Small intestine (tissue), 7 donors: ENCODE measurements around the gene GRAMD1B. TPM values are rescaled to one million over a fixed set of nuclear protein-coding genes. Genes with fewer than 3 reads are reported as not detected.

Experiments used
- DNase-seq, 2 donors: peaks; one replicate each; pipeline versions ENCODE4 v3.0.0 to v3.0.0-alpha.2; 2013
- FAIRE-seq: peaks from 2 replicates; lab custom pipeline; 2012; peaks lifted over from hg19 to GRCh38; lab: Jason Lieb, UNC
- H3K27ac ChIP-seq, 3 donors: one replicate each; pipeline ENCODE4 v1.5.1; 2013; ENCODE audit warnings: low read length in 2 of 3, mild to moderate bottlenecking in 2 of 3, control low read depth in 1 of 3, inconsistent platforms in 1 of 3, low read depth in 1 of 3, moderate library complexity in 1 of 3
- H3K27me3 ChIP-seq, 3 donors: one replicate each; pipeline ENCODE4 v1.6.1; 2013; ENCODE audit warnings: low read length in 3 of 3, inconsistent platforms in 1 of 3; ENCODE audit not compliant: control insufficient read depth in 3 of 3, insufficient read depth in 3 of 3
- H3K36me3 ChIP-seq, 3 donors: one replicate each; pipeline ENCODE4 v1.6.1; 2013; ENCODE audit warnings: low read length in 3 of 3, inconsistent platforms in 1 of 3, low read depth in 1 of 3, mild to moderate bottlenecking in 1 of 3, moderate library complexity in 1 of 3; ENCODE audit not compliant: control insufficient read depth in 3 of 3, insufficient read depth in 2 of 3
- H3K4me1 ChIP-seq, 3 donors: one replicate each; pipeline ENCODE4 v1.6.1; 2013; ENCODE audit warnings: low read length in 2 of 3, inconsistent platforms in 1 of 3, low read depth in 1 of 3, mild to moderate bottlenecking in 1 of 3, moderate library complexity in 1 of 3; ENCODE audit not compliant: control insufficient read depth in 3 of 3, insufficient read depth in 2 of 3
- H3K4me3 ChIP-seq, 3 donors: one replicate each; pipeline ENCODE4 v1.5.1; 2013; ENCODE audit warnings: low read length in 3 of 3, control low read depth in 1 of 3, inconsistent platforms in 1 of 3, low read depth in 1 of 3, mild to moderate bottlenecking in 1 of 3, moderate library complexity in 1 of 3
- H3K9me3 ChIP-seq, 2 donors: one replicate each; pipeline ENCODE4 v1.6.1; 2013; ENCODE audit warnings: low read depth in 1 of 2, low read length in 1 of 2; ENCODE audit not compliant: control insufficient read depth in 2 of 2, insufficient read depth in 1 of 2
- WGBS, 3 donors: extraction: QIAGEN DNeasy Blood & Tissue Kit; methylation state at CpG; one replicate each; pipeline ENCODE4 v1.1.7; 2013; 5-methylcytosine and 5-hydroxymethylcytosine counted together
- polyA plus RNA-seq, 4 donors: library from polyadenylated mRNA; stranded (reverse) in 3 of 4; unstranded in 1 of 4; fragments of 200-250 nt in 3 of 4; fragments of 120-200 nt in 1 of 4; gene quantifications; one replicate each; pipeline versions ENCODE4 v1.2.1 to v1.2.3, GENCODE V29; 2013
- donor health status: healthy with polysubstance abuse.
- donor health status: control.
- donor health status: control.
- donor health status: Bipolar disorder and iron deficiency.
- donor health status: healthy.

The GRAMD1B gene
- polyA plus RNA-seq, 4 donors = 37.8 to 75.6 (median 57.7) TPM

GRCh38 chr11:123536690-123537437 is 106.8 kb downstream of the GRAMD1B start:
- Histone ChIP-seq H3K27ac (no peak overlapping the region), H3K4me1 (no peaks in the 10 kb centered on the region), H3K36me3 (peaks cover 0 to 10% (median 0%) of the 10 kb centered on the region in 3 donors), H3K27me3 (no peaks in the 10 kb centered on the region), H3K4me3 (no peak overlapping the region), H3K9me3 (no peaks in the 10 kb centered on the region)
- FAIRE-seq (no peak), DNase-seq (no peak)
- WGBS, 3 donors = 75 to 83% (median 81%) methylated on average over 2 of the region's 2 CpGs

- H3K27ac ChIP-seq = no peak overlapping the region
- DNase-seq (no peak), FAIRE-seq (no peak)
- peaks cover 0 to 8% (median 0%) of the 10 kb centered on the region in 3 donors for H3K36me3 ChIP-seq
- H3K27me3 ChIP-seq = no peaks in the 10 kb centered on the region
- no peak overlapping the region for H3K4me3 ChIP-seq
- peaks cover 0 to 2% of the 10 kb centered on the region in 2 donors for H3K9me3 ChIP-seq
- 85 to 92% (median 89%) methylated on average over 4 of the region's 4 CpGs for WGBS, 3 donors
- H3K4me1 ChIP-seq = no peaks in the 10 kb centered on the region
Measured at GRCh38 chr11:123537726-123538125, 107.7 kb downstream of the GRAMD1B start.

GRCh38 chr11:123543797-123544196 is 113.7 kb downstream of the GRAMD1B start:
- H3K36me3 ChIP-seq = peaks cover 0 to 10% (median 0%) of the 10 kb centered on the region in 3 donors
- H3K27me3 ChIP-seq = no peaks in the 10 kb centered on the region
- no peak overlapping the region for H3K4me3 ChIP-seq
- H3K9me3 ChIP-seq = peaks cover 0 to 2% of the 10 kb centered on the region in 2 donors
- H3K27ac ChIP-seq = no peak overlapping the region
- DNase-seq (no peak), FAIRE-seq (no peak)
- WGBS, 3 donors = 55 to 67% (median 67%) methylated on average over 4 of the region's 4 CpGs
- no peaks in the 10 kb centered on the region for H3K4me1 ChIP-seq

- H3K4me3 ChIP-seq = no peak overlapping the region
- peaks cover 0 to 2% of the 10 kb centered on the region in 2 donors for H3K9me3 ChIP-seq
- no peaks in the 10 kb centered on the region for H3K4me1 ChIP-seq
- no peaks in the 10 kb centered on the region for H3K27me3 ChIP-seq
- FAIRE-seq (no peak), DNase-seq (peak in 1 of 2 donors; percentile 25)
- WGBS, 3 donors = 49 to 60% (median 51%) methylated on average over 16 of the region's 16 CpGs
- no peak overlapping the region for H3K27ac ChIP-seq
- H3K36me3 ChIP-seq = peaks cover 0 to 10% (median 0%) of the 10 kb centered on the region in 3 donors
Measured at GRCh38 chr11:123544631-123545375, 114.7 kb downstream of the GRAMD1B start.

- Histone ChIP-seq H3K36me3 (peaks cover 0 to 10% (median 0%) of the 10 kb centered on the region in 3 donors), H3K9me3 (peaks cover 0 to 2% of the 10 kb centered on the region in 2 donors), H3K4me3 (no peak overlapping the region), H3K27me3 (no peaks in the 10 kb centered on the region), H3K4me1 (no peaks in the 10 kb centered on the region), H3K27ac (no peak overlapping the region)
- FAIRE-seq (no peak), DNase-seq (no peak)
- 81 to 89% (median 84%) methylated on average over 4 of the region's 4 CpGs for WGBS, 3 donors
Measured at GRCh38 chr11:123545726-123546270, 115.7 kb downstream of the GRAMD1B start.

GRCh38 chr11:123546515-123546914 is 116.4 kb downstream of the GRAMD1B start:
- 78 to 89% (median 83%) methylated on average over 2 of the region's 2 CpGs for WGBS, 3 donors
- Histone ChIP-seq H3K4me1 (no peaks in the 10 kb centered on the region), H3K27ac (no peak overlapping the region), H3K4me3 (no peak overlapping the region), H3K36me3 (peaks cover 0 to 9% (median 0%) of the 10 kb centered on the region in 3 donors), H3K9me3 (peaks cover 0 to 2% of the 10 kb centered on the region in 2 donors), H3K27me3 (no peaks in the 10 kb centered on the region)
- DNase-seq (no peak), FAIRE-seq (no peak)

GRCh38 chr11:123547180-123547579 is 117.1 kb downstream of the GRAMD1B start:
- no peak for FAIRE-seq
- peaks cover 0 to 7% (median 0%) of the 10 kb centered on the region in 3 donors for H3K36me3 ChIP-seq
- no peak overlapping the region for H3K4me3 ChIP-seq
- peaks cover 0 to under 1% of the 10 kb centered on the region in 2 donors for H3K9me3 ChIP-seq
- no peaks in the 10 kb centered on the region for H3K27me3 ChIP-seq
- no peak overlapping the region for H3K27ac ChIP-seq
- no peaks in the 10 kb centered on the region for H3K4me1 ChIP-seq
- no peak for DNase-seq

- 84 to 97% (median 91%) methylated on average over 4 of the region's 4 CpGs for WGBS, 3 donors
- H3K9me3 ChIP-seq = no peaks in the 10 kb centered on the region
Measured at GRCh38 chr11:123548774-123549173, 118.7 kb downstream of the GRAMD1B start.

More at GRCh38 chr11:123548774-123549173, 118.7 kb downstream of the GRAMD1B start:
- no peak for FAIRE-seq
- peaks cover 0 to 6% (median 0%) of the 10 kb centered on the region in 3 donors for H3K36me3 ChIP-seq
- no peak for DNase-seq
- H3K4me1 ChIP-seq = no peaks in the 10 kb centered on the region
- no peaks in the 10 kb centered on the region for H3K27me3 ChIP-seq
- H3K27ac ChIP-seq = no peak overlapping the region
- no peak overlapping the region for H3K4me3 ChIP-seq
